WTC11 (cell line): Measurements from ENCODE around the gene LMLN. TPM values are rescaled to one million over a fixed set of nuclear protein-coding genes. Genes with fewer than 3 reads are reported as not detected.

ENCODE experiments used
- ATAC-seq: fragments of 200-7000 bp; cut with Tn5 transposase; 2 replicates; pipeline ENCODE4 v1.10.0; 2021; ENCODE audit warnings: mild to moderate bottlenecking, moderate library complexity
- CTCF ChIA-PET: fragments of 300-600 bp; sonication (Branson Sonifier 250); formaldehyde crosslinking; loops from one replicate; lab custom pipeline; 2021; ENCODE audit warnings: antibody characterized with exemption; lab: Charles Lee
- POLR2A ChIA-PET: fragments of 350-600 bp; sonication (Branson Sonifier 250); formaldehyde crosslinking; loops from one replicate; lab custom pipeline; 2021; ENCODE audit warnings: antibody characterized with exemption; lab: Charles Lee
- DNase-seq: peaks from one replicate; pipeline ENCODE4 v3.0.0; 2021; ENCODE audit warnings: low spot score
- H3K27ac Mint-ChIP-seq: 2 replicates; pipeline ENCODE4 v1.8.0; 2021; ENCODE audit warnings: mixed read lengths
- H3K27me3 Mint-ChIP-seq: 2 replicates; pipeline ENCODE4 v1.8.0; 2021; ENCODE audit warnings: low read depth, mild to moderate bottlenecking, moderate library complexity, mixed read lengths
- H3K36me3 Mint-ChIP-seq: 2 replicates; pipeline ENCODE4 v1.8.0; 2021; ENCODE audit warnings: mixed read lengths
- H3K4me1 Mint-ChIP-seq: 2 replicates; pipeline ENCODE4 v1.8.0; 2022; ENCODE audit warnings: mixed read lengths
- H3K4me3 Mint-ChIP-seq: 2 replicates; pipeline ENCODE4 v1.8.0; 2021; ENCODE audit warnings: mild to moderate bottlenecking, moderate library complexity, mixed read lengths
- H3K9me3 Mint-ChIP-seq: 2 replicates; pipeline ENCODE4 v1.8.0; 2021; ENCODE audit warnings: mixed read lengths
- CREB1 ChIP-seq: sonication (generic); formaldehyde crosslinking; IDR thresholded peaks from 2 replicates; pipeline ENCODE4 v1.8.0; 2023; ENCODE audit warnings: mild to moderate bottlenecking, missing genetic modification reagents
- ELF4 ChIP-seq: sonication (generic); formaldehyde crosslinking; IDR thresholded peaks from 2 replicates; pipeline ENCODE4 v1.8.1; 2022; ENCODE audit warnings: low read depth, mild to moderate bottlenecking, moderate library complexity, missing genetic modification reagents
- FOXK1 ChIP-seq: sonication (generic); formaldehyde crosslinking; IDR thresholded peaks from 2 replicates; pipeline ENCODE4 v1.8.0; 2022; ENCODE audit warnings: mild to moderate bottlenecking, moderate library complexity, missing genetic modification reagents
- GABPB1 ChIP-seq: sonication (generic); formaldehyde crosslinking; IDR thresholded peaks from 2 replicates; pipeline ENCODE4 v1.8.1; 2023; ENCODE audit warnings: mild to moderate bottlenecking, missing genetic modification reagents
- GTF2I ChIP-seq: fragments of 250-450 bp; sonication (Bioruptor Pico); conservative IDR thresholded peaks from 2 replicates; pipeline ENCODE4 v1.4.0; 2021; ENCODE audit warnings: mild to moderate bottlenecking
- IRF2 ChIP-seq: sonication (generic); formaldehyde crosslinking; IDR thresholded peaks from 2 replicates; pipeline ENCODE4 v1.8.0; 2022; ENCODE audit warnings: low read depth, missing genetic modification reagents, borderline replicate concordance
- JAZF1 ChIP-seq: fragments of 250-450 bp; sonication (Bioruptor Pico); IDR thresholded peaks from 2 replicates; pipeline ENCODE4 v1.9.0; 2021; ENCODE audit warnings: moderate library complexity, mild to moderate bottlenecking, inconsistent platforms
- SP1 ChIP-seq: sonication (generic); formaldehyde crosslinking; conservative IDR thresholded peaks from 2 replicates; pipeline ENCODE4 v1.8.1; 2022; ENCODE audit warnings: missing genetic modification reagents
- TCF7 ChIP-seq: sonication (generic); formaldehyde crosslinking; IDR thresholded peaks from 2 replicates; pipeline ENCODE4 v1.8.0; 2022; ENCODE audit warnings: mild to moderate bottlenecking, low read depth, missing genetic modification reagents, moderate library complexity
- ZBTB21 ChIP-seq: sonication (generic); formaldehyde crosslinking; IDR thresholded peaks from 2 replicates; pipeline ENCODE4 v1.8.1; 2023; ENCODE audit warnings: mild to moderate bottlenecking, missing genetic modification reagents, borderline replicate concordance
- ZNF138 ChIP-seq: sonication (generic); formaldehyde crosslinking; conservative IDR thresholded peaks from 2 replicates; pipeline ENCODE4 v1.8.1; 2022; ENCODE audit warnings: mild to moderate bottlenecking, moderate library complexity, missing genetic modification reagents
- ZNF416 ChIP-seq: fragments of 250-450 bp; sonication (Bioruptor Pico); IDR thresholded peaks from 2 replicates; pipeline ENCODE4 v1.9.0; 2021; ENCODE audit warnings: mild to moderate bottlenecking, inconsistent platforms
- total RNA-seq: library from RNA; stranded (reverse); gene quantifications from 3 replicates; pipeline ENCODE4 v1.2.3, GENCODE V29; 2021
- TF ChIP-seq, protein P1 (sequence below): fragments of 200-600 bp; IDR thresholded peaks from 2 replicates; pipeline ENCODE4 v1.8.0; 2022; ENCODE audit warnings: antibody characterized with exemption
- TF ChIP-seq, protein P2 (sequence below): sonication (generic); formaldehyde crosslinking; IDR thresholded peaks from 2 replicates; pipeline ENCODE4 v1.8.1; 2023; ENCODE audit warnings: mild to moderate bottlenecking, missing genetic modification reagents
- TF ChIP-seq, protein P3 (sequence below): fragments of 250-450 bp; sonication (Bioruptor Pico); IDR thresholded peaks from 2 replicates; pipeline ENCODE4 v1.9.0; 2021; ENCODE audit warnings: mild to moderate bottlenecking
- TF ChIP-seq, protein P4 (sequence below): sonication (generic); formaldehyde crosslinking; IDR thresholded peaks from 2 replicates; pipeline ENCODE4 v1.8.0; 2022; ENCODE audit warnings: mild to moderate bottlenecking, missing genetic modification reagents
- TF ChIP-seq, protein P5 (sequence below): sonication (generic); formaldehyde crosslinking; IDR thresholded peaks from 2 replicates; pipeline ENCODE4 v1.8.0; 2022; ENCODE audit warnings: mild to moderate bottlenecking, missing genetic modification reagents
- TF ChIP-seq, protein P6 (sequence below): sonication (generic); formaldehyde crosslinking; IDR thresholded peaks from 2 replicates; pipeline ENCODE4 v1.8.1; 2022; ENCODE audit warnings: missing genetic modification reagents, borderline replicate concordance
- TF ChIP-seq, protein P7 (sequence below): sonication (generic); formaldehyde crosslinking; IDR thresholded peaks from 2 replicates; pipeline ENCODE4 v1.8.1; 2023; ENCODE audit warnings: mild to moderate bottlenecking, missing genetic modification reagents, moderate library complexity
- TF ChIP-seq, protein P8 (sequence below): sonication (generic); formaldehyde crosslinking; IDR thresholded peaks from 2 replicates; pipeline ENCODE4 v1.8.1; 2022; ENCODE audit warnings: low read depth, missing genetic modification reagents, borderline replicate concordance
- TF ChIP-seq, protein P9 (sequence below): sonication (generic); formaldehyde crosslinking; IDR thresholded peaks from 2 replicates; pipeline ENCODE4 v1.8.0; 2022; ENCODE audit warnings: mild to moderate bottlenecking, missing genetic modification reagents

LMLN gene
- total RNA-seq, 1 experiment from 2014 or later = 5.2 TPM

DNA sequence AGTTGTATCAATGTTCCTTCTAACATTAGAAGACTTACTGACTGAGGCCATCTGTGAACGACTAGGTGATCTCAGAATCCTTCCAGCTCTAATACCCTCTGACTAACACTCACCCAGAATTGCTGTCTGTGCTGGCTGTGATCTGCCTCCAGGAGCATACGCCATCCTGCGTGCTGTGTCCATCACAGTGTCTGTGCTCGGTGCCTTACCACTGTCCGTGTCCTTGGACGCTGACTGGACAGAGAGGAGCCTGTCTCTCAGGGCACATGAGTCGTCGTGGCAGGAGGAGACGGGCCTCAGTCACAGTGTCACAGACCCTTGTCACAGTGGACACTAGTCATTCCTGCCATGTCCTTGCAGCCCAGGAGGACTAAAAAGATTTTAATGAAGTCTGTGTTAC lies 83.1 kb downstream of the LMLN start (continued):
- TF ChIP-seq, protein P1, sequence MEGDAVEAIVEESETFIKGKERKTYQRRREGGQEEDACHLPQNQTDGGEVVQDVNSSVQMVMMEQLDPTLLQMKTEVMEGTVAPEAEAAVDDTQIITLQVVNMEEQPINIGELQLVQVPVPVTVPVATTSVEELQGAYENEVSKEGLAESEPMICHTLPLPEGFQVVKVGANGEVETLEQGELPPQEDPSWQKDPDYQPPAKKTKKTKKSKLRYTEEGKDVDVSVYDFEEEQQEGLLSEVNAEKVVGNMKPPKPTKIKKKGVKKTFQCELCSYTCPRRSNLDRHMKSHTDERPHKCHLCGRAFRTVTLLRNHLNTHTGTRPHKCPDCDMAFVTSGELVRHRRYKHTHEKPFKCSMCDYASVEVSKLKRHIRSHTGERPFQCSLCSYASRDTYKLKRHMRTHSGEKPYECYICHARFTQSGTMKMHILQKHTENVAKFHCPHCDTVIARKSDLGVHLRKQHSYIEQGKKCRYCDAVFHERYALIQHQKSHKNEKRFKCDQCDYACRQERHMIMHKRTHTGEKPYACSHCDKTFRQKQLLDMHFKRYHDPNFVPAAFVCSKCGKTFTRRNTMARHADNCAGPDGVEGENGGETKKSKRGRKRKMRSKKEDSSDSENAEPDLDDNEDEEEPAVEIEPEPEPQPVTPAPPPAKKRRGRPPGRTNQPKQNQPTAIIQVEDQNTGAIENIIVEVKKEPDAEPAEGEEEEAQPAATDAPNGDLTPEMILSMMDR = no peak
- TF ChIP-seq FOXK1 (CRISPR knock-in tag) = no peak

DNA sequence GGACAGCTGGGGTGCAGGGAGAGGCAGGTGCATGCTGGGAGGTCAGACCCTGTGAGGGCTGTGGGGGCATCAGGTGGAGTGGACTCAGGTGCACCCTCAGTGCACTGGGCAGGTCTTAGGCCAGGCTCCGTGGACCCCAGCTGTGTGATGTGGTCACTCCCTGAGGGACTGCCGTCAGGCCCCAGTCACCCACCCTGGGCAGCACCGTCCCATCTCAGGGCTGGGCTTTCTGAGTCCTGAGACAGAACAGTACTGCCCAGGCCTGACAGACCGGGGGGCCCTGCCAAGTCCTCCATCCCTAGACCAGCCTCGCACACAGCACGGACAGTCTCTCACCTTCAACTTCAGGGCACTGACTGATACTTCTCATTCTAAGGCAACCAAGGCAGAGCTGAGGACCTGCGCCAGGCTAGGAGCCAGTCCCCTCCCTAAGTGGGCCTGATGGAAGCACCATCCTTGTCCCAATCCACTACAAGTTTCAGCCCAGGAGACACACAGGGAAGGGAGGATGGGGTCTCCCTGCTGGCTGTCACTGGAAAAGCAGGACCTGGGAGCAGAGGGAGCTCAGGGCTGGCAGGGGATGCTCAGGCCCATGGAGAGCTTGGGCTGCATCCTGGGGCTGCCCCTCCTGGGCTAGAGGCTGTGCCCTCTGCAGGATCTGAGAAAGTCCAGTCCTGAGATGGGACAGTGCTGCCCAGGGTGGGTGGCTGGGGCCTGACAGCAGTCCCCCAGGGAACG lies 86.3 kb downstream of the LMLN start:
- ATAC-seq (peak; percentile 72), DNase-seq (no peak)
- Mint-ChIP-seq H3K27ac (no peak overlapping the region), H3K36me3 (peaks cover 5% of the 10 kb centered on the region), H3K4me1 (no peaks in the 10 kb centered on the region), H3K27me3 (no peaks in the 10 kb centered on the region; the same call in 1 of the 2 replicates), H3K9me3 (peaks cover 6% of the 10 kb centered on the region), H3K4me3 (no peak overlapping the region)
- POLR2A ChIA-PET = no interaction called here
- CTCF ChIA-PET = interaction anchor here (0.6 to 0.7 kb wide), 3 partner anchors 20 to 38 kb away, joined by 3 to 5 read pairs (median 3); no protein-coding TSS in a partner anchor
- TF ChIP-seq, protein P2, sequence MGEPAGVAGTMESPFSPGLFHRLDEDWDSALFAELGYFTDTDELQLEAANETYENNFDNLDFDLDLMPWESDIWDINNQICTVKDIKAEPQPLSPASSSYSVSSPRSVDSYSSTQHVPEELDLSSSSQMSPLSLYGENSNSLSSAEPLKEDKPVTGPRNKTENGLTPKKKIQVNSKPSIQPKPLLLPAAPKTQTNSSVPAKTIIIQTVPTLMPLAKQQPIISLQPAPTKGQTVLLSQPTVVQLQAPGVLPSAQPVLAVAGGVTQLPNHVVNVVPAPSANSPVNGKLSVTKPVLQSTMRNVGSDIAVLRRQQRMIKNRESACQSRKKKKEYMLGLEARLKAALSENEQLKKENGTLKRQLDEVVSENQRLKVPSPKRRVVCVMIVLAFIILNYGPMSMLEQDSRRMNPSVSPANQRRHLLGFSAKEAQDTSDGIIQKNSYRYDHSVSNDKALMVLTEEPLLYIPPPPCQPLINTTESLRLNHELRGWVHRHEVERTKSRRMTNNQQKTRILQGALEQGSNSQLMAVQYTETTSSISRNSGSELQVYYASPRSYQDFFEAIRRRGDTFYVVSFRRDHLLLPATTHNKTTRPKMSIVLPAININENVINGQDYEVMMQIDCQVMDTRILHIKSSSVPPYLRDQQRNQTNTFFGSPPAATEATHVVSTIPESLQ (CRISPR knock-in tag) = no peak
- TF ChIP-seq CREB1 (CRISPR knock-in tag) = no peak
- no peak for TF ChIP-seq GTF2I (CRISPR knock-in tag)
- no peak for TF ChIP-seq JAZF1
- TF ChIP-seq, protein P3, sequence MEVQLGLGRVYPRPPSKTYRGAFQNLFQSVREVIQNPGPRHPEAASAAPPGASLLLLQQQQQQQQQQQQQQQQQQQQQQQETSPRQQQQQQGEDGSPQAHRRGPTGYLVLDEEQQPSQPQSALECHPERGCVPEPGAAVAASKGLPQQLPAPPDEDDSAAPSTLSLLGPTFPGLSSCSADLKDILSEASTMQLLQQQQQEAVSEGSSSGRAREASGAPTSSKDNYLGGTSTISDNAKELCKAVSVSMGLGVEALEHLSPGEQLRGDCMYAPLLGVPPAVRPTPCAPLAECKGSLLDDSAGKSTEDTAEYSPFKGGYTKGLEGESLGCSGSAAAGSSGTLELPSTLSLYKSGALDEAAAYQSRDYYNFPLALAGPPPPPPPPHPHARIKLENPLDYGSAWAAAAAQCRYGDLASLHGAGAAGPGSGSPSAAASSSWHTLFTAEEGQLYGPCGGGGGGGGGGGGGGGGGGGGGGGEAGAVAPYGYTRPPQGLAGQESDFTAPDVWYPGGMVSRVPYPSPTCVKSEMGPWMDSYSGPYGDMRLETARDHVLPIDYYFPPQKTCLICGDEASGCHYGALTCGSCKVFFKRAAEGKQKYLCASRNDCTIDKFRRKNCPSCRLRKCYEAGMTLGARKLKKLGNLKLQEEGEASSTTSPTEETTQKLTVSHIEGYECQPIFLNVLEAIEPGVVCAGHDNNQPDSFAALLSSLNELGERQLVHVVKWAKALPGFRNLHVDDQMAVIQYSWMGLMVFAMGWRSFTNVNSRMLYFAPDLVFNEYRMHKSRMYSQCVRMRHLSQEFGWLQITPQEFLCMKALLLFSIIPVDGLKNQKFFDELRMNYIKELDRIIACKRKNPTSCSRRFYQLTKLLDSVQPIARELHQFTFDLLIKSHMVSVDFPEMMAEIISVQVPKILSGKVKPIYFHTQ (CRISPR knock-in tag) = no peak
- TF ChIP-seq ZBTB21 = no peak
- no peak for TF ChIP-seq ZNF138
- TF ChIP-seq, protein P4, sequence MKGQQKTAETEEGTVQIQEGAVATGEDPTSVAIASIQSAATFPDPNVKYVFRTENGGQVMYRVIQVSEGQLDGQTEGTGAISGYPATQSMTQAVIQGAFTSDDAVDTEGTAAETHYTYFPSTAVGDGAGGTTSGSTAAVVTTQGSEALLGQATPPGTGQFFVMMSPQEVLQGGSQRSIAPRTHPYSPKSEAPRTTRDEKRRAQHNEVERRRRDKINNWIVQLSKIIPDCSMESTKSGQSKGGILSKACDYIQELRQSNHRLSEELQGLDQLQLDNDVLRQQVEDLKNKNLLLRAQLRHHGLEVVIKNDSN (CRISPR knock-in tag) = no peak
- TF ChIP-seq, protein P5, sequence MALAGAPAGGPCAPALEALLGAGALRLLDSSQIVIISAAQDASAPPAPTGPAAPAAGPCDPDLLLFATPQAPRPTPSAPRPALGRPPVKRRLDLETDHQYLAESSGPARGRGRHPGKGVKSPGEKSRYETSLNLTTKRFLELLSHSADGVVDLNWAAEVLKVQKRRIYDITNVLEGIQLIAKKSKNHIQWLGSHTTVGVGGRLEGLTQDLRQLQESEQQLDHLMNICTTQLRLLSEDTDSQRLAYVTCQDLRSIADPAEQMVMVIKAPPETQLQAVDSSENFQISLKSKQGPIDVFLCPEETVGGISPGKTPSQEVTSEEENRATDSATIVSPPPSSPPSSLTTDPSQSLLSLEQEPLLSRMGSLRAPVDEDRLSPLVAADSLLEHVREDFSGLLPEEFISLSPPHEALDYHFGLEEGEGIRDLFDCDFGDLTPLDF = no peak
- no peak for TF ChIP-seq ELF4 (CRISPR knock-in tag)
- TF ChIP-seq SP1 = no peak
- TF ChIP-seq, protein P6, sequence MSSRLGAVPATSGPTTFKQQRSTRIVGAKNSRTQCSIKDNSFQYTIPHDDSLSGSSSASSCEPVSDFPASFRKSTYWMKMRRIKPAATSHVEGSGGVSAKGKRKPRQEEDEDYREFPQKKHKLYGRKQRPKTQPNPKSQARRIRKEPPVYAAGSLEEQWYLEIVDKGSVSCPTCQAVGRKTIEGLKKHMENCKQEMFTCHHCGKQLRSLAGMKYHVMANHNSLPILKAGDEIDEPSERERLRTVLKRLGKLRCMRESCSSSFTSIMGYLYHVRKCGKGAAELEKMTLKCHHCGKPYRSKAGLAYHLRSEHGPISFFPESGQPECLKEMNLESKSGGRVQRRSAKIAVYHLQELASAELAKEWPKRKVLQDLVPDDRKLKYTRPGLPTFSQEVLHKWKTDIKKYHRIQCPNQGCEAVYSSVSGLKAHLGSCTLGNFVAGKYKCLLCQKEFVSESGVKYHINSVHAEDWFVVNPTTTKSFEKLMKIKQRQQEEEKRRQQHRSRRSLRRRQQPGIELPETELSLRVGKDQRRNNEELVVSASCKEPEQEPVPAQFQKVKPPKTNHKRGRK (CRISPR knock-in tag) = no peak
- TF ChIP-seq ZNF416 (CRISPR knock-in tag) = no peak
- TF ChIP-seq, protein P7, sequence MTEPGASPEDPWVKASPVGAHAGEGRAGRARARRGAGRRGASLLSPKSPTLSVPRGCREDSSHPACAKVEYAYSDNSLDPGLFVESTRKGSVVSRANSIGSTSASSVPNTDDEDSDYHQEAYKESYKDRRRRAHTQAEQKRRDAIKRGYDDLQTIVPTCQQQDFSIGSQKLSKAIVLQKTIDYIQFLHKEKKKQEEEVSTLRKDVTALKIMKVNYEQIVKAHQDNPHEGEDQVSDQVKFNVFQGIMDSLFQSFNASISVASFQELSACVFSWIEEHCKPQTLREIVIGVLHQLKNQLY (CRISPR knock-in tag) = no peak
- TF ChIP-seq, protein P8, sequence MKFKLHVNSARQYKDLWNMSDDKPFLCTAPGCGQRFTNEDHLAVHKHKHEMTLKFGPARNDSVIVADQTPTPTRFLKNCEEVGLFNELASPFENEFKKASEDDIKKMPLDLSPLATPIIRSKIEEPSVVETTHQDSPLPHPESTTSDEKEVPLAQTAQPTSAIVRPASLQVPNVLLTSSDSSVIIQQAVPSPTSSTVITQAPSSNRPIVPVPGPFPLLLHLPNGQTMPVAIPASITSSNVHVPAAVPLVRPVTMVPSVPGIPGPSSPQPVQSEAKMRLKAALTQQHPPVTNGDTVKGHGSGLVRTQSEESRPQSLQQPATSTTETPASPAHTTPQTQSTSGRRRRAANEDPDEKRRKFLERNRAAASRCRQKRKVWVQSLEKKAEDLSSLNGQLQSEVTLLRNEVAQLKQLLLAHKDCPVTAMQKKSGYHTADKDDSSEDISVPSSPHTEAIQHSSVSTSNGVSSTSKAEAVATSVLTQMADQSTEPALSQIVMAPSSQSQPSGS (CRISPR knock-in tag) = no peak
- TF ChIP-seq GABPB1 (CRISPR knock-in tag) = no peak
- no peak for TF ChIP-seq IRF2 (CRISPR knock-in tag)
- no peak for TF ChIP-seq TCF7 (CRISPR knock-in tag)
- TF ChIP-seq, protein P9, sequence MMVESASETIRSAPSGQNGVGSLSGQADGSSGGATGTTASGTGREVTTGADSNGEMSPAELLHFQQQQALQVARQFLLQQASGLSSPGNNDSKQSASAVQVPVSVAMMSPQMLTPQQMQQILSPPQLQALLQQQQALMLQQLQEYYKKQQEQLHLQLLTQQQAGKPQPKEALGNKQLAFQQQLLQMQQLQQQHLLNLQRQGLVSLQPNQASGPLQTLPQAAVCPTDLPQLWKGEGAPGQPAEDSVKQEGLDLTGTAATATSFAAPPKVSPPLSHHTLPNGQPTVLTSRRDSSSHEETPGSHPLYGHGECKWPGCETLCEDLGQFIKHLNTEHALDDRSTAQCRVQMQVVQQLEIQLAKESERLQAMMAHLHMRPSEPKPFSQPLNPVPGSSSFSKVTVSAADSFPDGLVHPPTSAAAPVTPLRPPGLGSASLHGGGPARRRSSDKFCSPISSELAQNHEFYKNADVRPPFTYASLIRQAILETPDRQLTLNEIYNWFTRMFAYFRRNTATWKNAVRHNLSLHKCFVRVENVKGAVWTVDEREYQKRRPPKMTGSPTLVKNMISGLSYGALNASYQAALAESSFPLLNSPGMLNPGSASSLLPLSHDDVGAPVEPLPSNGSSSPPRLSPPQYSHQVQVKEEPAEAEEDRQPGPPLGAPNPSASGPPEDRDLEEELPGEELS (CRISPR knock-in tag) = no peak
